ENCODE results near the gene SLU7.

The SLU7 gene

DNA sequence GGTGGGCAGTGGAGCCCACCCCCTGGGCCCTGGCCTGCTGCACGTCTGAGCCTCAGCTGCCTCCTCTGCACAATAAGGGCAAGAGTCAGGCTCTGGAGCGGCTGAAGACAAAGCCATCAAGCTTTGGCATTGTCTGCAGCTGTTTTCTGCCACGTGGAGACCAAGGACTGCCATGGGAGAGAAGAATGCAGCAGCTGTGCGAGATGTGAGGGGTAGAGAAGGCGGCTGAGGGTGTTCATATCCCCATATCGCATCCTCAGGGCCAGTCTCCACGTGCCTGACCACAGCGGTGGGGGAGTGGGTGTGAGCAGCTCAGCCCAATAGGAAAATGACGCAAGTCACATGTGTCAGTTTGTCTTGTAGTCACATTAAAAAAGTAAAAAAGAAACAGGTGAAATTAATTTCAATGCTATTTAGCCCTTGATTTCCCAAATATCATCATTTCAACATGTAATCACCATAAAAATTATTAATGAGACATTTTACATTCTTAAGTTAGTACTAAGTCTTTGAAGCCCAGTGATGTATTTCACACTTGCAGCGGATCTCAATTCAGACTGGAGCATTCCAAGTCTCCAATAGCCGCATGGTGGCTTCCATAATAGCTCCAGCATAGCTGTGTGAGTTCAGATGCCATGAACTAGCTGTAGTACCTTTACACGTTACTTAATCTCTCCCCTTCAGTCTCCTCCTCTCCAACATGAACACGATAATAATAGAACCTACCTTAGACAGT lies 55.1 kb downstream of the SLU7 start:
- Histone ChIP-seq H3K9ac (ENCODE audit: low read length) (no peak overlapping the region), H2BK5ac (ENCODE audit: low read length) (no peak overlapping the region), H4K5ac (ENCODE audit: low read length) (no peak overlapping the region), H3K4me3 (ENCODE audit: low read length) (no peak overlapping the region), H3K4me1 (ENCODE audit: control insufficient read depth, low read depth, low read length) (peaks cover 5% of the 10 kb centered on the region), H3K56ac (ENCODE audit: low read length) (no peak overlapping the region), H3K79me2 (ENCODE audit: control insufficient read depth, insufficient read depth, low read length) (no peaks in the 10 kb centered on the region), H3K4me2 (ENCODE audit: low read length) (no peak overlapping the region), H2BK120ac (ENCODE audit: low read depth, low read length) (no peak overlapping the region), H4K8ac (ENCODE audit: low read depth, low read length) (no peak overlapping the region), H2BK15ac (replicated peaks; ENCODE audit: low read depth) (no peak overlapping the region), H3K18ac (ENCODE audit: low read length) (no peak overlapping the region), H3K23ac (ENCODE audit: low read length) (no peak overlapping the region), H3K36me3 (ENCODE audit: control insufficient read depth, insufficient read depth, low read length) (no peaks in the 10 kb centered on the region), H3K27ac (ENCODE audit: low read depth, low read length) (no peak overlapping the region), H3K4ac (ENCODE audit: low read depth, low read length) (no peak overlapping the region), H3K27me3 (ENCODE audit: insufficient read depth, low read length, poor library complexity) (no peaks in the 10 kb centered on the region), H2AK5ac (ENCODE audit: low read length) (no peak overlapping the region), H3K79me1 (ENCODE audit: low read length) (no peaks in the 10 kb centered on the region)
- DNase-seq, result no peak
- WGBS (ENCODE audit: extremely low coverage, insufficient coverage, low lambda C conversion rate), result no CpG with 5 or more reads among the region's 13 CpGs

DNA sequence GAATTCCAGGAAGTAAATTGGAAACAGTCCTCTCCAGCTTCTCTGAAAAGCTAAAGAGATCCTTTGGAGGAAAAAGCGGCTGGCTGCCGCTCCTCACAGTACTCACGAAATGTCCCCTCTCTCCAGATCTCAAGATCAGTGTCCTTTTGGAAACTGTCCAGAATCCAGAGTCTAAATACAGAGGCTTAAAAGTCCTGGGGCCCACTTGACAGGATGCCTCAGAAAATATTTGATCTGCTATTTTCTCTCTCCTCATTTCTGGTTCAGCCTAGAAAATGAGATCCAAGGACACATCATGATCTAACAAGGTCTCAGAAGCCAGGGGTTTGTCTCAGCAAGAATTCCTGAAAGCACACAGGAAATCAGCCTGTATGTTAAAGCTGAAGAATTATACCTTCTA lies 55.7 kb downstream of the SLU7 start:
- H3K36me3 ChIP-seq (ENCODE audit: control insufficient read depth, insufficient read depth, low read length), result no peaks in the 10 kb centered on the region
- H4K5ac ChIP-seq (ENCODE audit: low read length), result no peak overlapping the region
- no peak overlapping the region for H3K9ac ChIP-seq (ENCODE audit: low read length)
- no peak overlapping the region for H3K4ac ChIP-seq (ENCODE audit: low read depth, low read length)
- H3K4me3 ChIP-seq (ENCODE audit: low read length), result no peak overlapping the region
- no peak overlapping the region for H2AK5ac ChIP-seq (ENCODE audit: low read length)
- no peak for DNase-seq
- H3K4me1 ChIP-seq (ENCODE audit: control insufficient read depth, low read depth, low read length), result peaks cover 5% of the 10 kb centered on the region
- no peak overlapping the region for H2BK15ac ChIP-seq (replicated peaks; ENCODE audit: low read depth)
- no peak overlapping the region for H4K8ac ChIP-seq (ENCODE audit: low read depth, low read length)
- no peaks in the 10 kb centered on the region for H3K79me1 ChIP-seq (ENCODE audit: low read length)
- H3K27ac ChIP-seq (ENCODE audit: low read depth, low read length), result no peak overlapping the region
- H2BK120ac ChIP-seq (ENCODE audit: low read depth, low read length), result no peak overlapping the region
- no peak overlapping the region for H3K4me2 ChIP-seq (ENCODE audit: low read length)
- H3K23ac ChIP-seq (ENCODE audit: low read length), result no peak overlapping the region
- H3K79me2 ChIP-seq (ENCODE audit: control insufficient read depth, insufficient read depth, low read length), result no peaks in the 10 kb centered on the region
- H3K27me3 ChIP-seq (ENCODE audit: insufficient read depth, low read length, poor library complexity), result no peaks in the 10 kb centered on the region
- no peak overlapping the region for H3K18ac ChIP-seq (ENCODE audit: low read length)
- WGBS (ENCODE audit: extremely low coverage, insufficient coverage, low lambda C conversion rate), result no CpG with 5 or more reads among the region's 3 CpGs
- H3K56ac ChIP-seq (ENCODE audit: low read length), result no peak overlapping the region
- H2BK5ac ChIP-seq (ENCODE audit: low read length), result no peak overlapping the region

DNA sequence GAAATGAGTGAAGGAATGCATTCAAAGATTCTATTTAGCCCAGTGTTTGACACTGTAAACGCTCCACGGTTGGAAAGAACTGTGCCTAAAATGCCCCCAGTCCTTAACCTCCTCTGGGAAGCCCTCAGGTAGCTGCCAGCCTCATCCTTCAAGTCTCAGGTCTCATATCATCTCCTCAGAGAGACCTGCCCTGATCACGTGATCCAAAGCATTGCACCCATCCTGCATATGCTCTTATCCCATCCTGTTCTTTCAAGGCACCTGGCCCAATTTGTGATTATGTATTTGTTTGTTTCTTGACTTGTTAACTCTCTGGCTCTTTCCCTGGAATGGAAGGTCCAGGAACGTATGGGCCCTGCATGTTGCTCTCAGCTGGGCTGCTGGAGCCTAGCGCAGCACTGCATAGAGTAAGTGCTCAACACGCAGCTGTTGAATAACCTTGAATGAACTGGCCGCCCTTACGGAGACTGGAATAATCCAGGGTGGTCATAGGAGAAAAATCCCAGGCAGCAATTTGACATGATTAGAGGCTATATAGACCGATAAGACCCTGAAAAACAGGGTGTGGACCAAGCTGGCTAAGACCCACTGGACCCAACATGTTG lies 57.2 kb downstream of the SLU7 start:
- H3K9ac ChIP-seq (ENCODE audit: low read length), result no peak overlapping the region
- H3K36me3 ChIP-seq (ENCODE audit: control insufficient read depth, insufficient read depth, low read length), result no peaks in the 10 kb centered on the region
- no peak overlapping the region for H3K4me3 ChIP-seq (ENCODE audit: low read length)
- H4K5ac ChIP-seq (ENCODE audit: low read length), result no peak overlapping the region
- WGBS (ENCODE audit: extremely low coverage, insufficient coverage, low lambda C conversion rate), result no CpG with 5 or more reads among the region's 9 CpGs
- H3K18ac ChIP-seq (ENCODE audit: low read length), result no peak overlapping the region
- H2BK5ac ChIP-seq (ENCODE audit: low read length), result no peak overlapping the region
- no peak overlapping the region for H3K23ac ChIP-seq (ENCODE audit: low read length)
- no peak overlapping the region for H2AK5ac ChIP-seq (ENCODE audit: low read length)
- H3K27me3 ChIP-seq (ENCODE audit: insufficient read depth, low read length, poor library complexity), result no peaks in the 10 kb centered on the region
- no peak overlapping the region for H3K4ac ChIP-seq (ENCODE audit: low read depth, low read length)
- H2BK120ac ChIP-seq (ENCODE audit: low read depth, low read length), result no peak overlapping the region
- no peak overlapping the region for H2BK15ac ChIP-seq (replicated peaks; ENCODE audit: low read depth)
- H3K4me2 ChIP-seq (ENCODE audit: low read length), result no peak overlapping the region
- H3K4me1 ChIP-seq (ENCODE audit: control insufficient read depth, low read depth, low read length), result peaks cover 5% of the 10 kb centered on the region
- no peak overlapping the region for H3K27ac ChIP-seq (ENCODE audit: low read depth, low read length)
- no peak overlapping the region for H3K56ac ChIP-seq (ENCODE audit: low read length)
- no peak overlapping the region for H4K8ac ChIP-seq (ENCODE audit: low read depth, low read length)
- DNase-seq, result no peak
- no peaks in the 10 kb centered on the region for H3K79me1 ChIP-seq (ENCODE audit: low read length)
- H3K79me2 ChIP-seq (ENCODE audit: control insufficient read depth, insufficient read depth, low read length), result no peaks in the 10 kb centered on the region

DNA sequence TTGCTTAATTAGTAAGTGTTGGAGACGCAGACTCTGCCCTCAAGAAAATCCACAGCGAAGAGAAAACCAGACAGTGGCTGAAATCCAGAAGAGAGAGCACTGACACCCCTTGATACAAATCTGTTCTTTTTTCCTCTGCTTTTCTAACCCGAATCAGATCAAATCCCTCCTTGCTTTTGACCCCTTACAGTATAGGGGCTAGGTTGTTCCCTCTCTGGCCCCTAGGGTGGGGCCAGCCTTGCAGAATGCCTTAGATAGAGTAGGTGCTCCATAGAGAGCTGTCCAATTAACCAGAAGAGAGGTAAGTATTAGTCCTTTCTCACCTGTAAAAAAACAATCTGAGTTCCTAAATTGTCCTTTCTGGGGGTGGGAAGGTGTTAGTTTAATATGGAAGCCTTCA lies 58.6 kb downstream of the SLU7 start:
- Histone ChIP-seq H3K27me3 (ENCODE audit: insufficient read depth, low read length, poor library complexity) (no peaks in the 10 kb centered on the region), H2BK15ac (replicated peaks; ENCODE audit: low read depth) (no peak overlapping the region)
- WGBS (ENCODE audit: extremely low coverage, insufficient coverage, low lambda C conversion rate), result no CpG with 5 or more reads among the region's 3 CpGs

DNA sequence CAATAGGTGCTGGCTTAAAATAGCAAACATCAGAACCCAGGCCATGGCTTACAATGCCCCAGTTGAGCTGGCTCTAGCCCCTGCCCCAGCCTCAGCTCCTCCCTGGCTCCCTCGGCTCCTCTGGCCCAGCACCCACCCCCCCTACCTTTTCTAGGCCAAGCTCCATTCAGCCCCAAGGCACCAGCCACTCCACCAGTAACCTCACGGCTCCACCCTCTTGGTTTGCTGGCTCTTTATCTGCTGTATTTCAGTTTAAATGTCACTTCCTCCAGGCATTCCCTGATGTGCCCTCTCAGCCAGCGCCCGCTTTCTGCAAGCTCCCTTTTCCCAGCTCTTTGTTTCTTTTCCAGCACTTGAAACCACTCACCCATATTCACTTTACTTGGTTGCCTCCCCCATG lies 59.1 kb downstream of the SLU7 start:
- H3K18ac ChIP-seq (ENCODE audit: low read length), result peak overlapping the region; percentile 7
- H2AK5ac ChIP-seq (ENCODE audit: low read length), result no peak overlapping the region
- no peak overlapping the region for H3K4ac ChIP-seq (ENCODE audit: low read depth, low read length)
- H3K4me3 ChIP-seq (ENCODE audit: low read length), result no peak overlapping the region
- H2BK15ac ChIP-seq (replicated peaks; ENCODE audit: low read depth), result no peak overlapping the region
- H3K4me1 ChIP-seq (ENCODE audit: control insufficient read depth, low read depth, low read length), result peaks cover 5% of the 10 kb centered on the region
- H3K79me2 ChIP-seq (ENCODE audit: control insufficient read depth, insufficient read depth, low read length), result no peaks in the 10 kb centered on the region
- no peak overlapping the region for H3K9ac ChIP-seq (ENCODE audit: low read length)
- peak overlapping the region; percentile 87 for H4K5ac ChIP-seq (ENCODE audit: low read length)
- no peaks in the 10 kb centered on the region for H3K27me3 ChIP-seq (ENCODE audit: insufficient read depth, low read length, poor library complexity)
- DNase-seq, result peak; percentile 54
- no peak overlapping the region for H3K23ac ChIP-seq (ENCODE audit: low read length)
- peak overlapping the region; percentile 67 for H3K56ac ChIP-seq (ENCODE audit: low read length)
- no peaks in the 10 kb centered on the region for H3K79me1 ChIP-seq (ENCODE audit: low read length)
- H3K36me3 ChIP-seq (ENCODE audit: control insufficient read depth, insufficient read depth, low read length), result no peaks in the 10 kb centered on the region
- no peak overlapping the region for H3K27ac ChIP-seq (ENCODE audit: low read depth, low read length)
- H2BK5ac ChIP-seq (ENCODE audit: low read length), result no peak overlapping the region
- no CpG with 5 or more reads among the region's 4 CpGs for WGBS (ENCODE audit: extremely low coverage, insufficient coverage, low lambda C conversion rate)
- H4K8ac ChIP-seq (ENCODE audit: low read depth, low read length), result no peak overlapping the region
- no peak overlapping the region for H2BK120ac ChIP-seq (ENCODE audit: low read depth, low read length)
- no peak overlapping the region for H3K4me2 ChIP-seq (ENCODE audit: low read length)

More for the DNA sequence above, 58.6 kb downstream of the SLU7 start:
- Histone ChIP-seq H4K5ac (ENCODE audit: low read length) (no peak overlapping the region), H3K9ac (ENCODE audit: low read length) (no peak overlapping the region), H3K56ac (ENCODE audit: low read length) (peak overlapping the region; percentile 56), H2AK5ac (ENCODE audit: low read length) (no peak overlapping the region), H2BK120ac (ENCODE audit: low read depth, low read length) (no peak overlapping the region), H3K4me2 (ENCODE audit: low read length) (no peak overlapping the region), H3K79me1 (ENCODE audit: low read length) (no peaks in the 10 kb centered on the region), H4K8ac (ENCODE audit: low read depth, low read length) (no peak overlapping the region), H3K36me3 (ENCODE audit: control insufficient read depth, insufficient read depth, low read length) (no peaks in the 10 kb centered on the region), H3K4me1 (ENCODE audit: control insufficient read depth, low read depth, low read length) (peaks cover 5% of the 10 kb centered on the region), H3K79me2 (ENCODE audit: control insufficient read depth, insufficient read depth, low read length) (no peaks in the 10 kb centered on the region), H3K27ac (ENCODE audit: low read depth, low read length) (no peak overlapping the region), H3K4ac (ENCODE audit: low read depth, low read length) (no peak overlapping the region), H3K4me3 (ENCODE audit: low read length) (no peak overlapping the region), H3K23ac (ENCODE audit: low read length) (no peak overlapping the region), H3K18ac (ENCODE audit: low read length) (no peak overlapping the region), H2BK5ac (ENCODE audit: low read length) (no peak overlapping the region)
- DNase-seq, result peak; percentile 29
